Rectal smooth muscle tissue (tissue), 1 donor: ENCODE results near the gene ZBTB5.
"Not testable (repeated sequence)": the region's sequence is repeated elsewhere in the genome, so short reads cannot be mapped to it uniquely, and the experiment has no call there.

Experiments
- H3K27ac ChIP-seq: one replicate; pipeline ENCODE4 v1.7.0; 2013; ENCODE audit warnings: low read depth, low read length, inconsistent platforms
- H3K27me3 ChIP-seq: one replicate; pipeline ENCODE4 v1.7.0; 2013; ENCODE audit warnings: low read length; ENCODE audit not compliant: control insufficient read depth, insufficient read depth
- H3K36me3 ChIP-seq: one replicate; pipeline ENCODE4 v1.7.0; 2013; ENCODE audit warnings: low read length; ENCODE audit not compliant: control insufficient read depth, insufficient read depth
- H3K4me1 ChIP-seq: one replicate; pipeline ENCODE4 v1.7.0; 2013; ENCODE audit warnings: low read length; ENCODE audit not compliant: control insufficient read depth, insufficient read depth
- H3K4me3 ChIP-seq: one replicate; pipeline ENCODE4 v1.7.0; 2013; ENCODE audit warnings: low read length
- H3K9ac ChIP-seq: one replicate; pipeline ENCODE4 v1.7.0; 2013; ENCODE audit warnings: low read length

ZBTB5 gene

GRCh38 chr9:37477987-37478619 lies 12.9 kb upstream of the ZBTB5 start:
- H3K27ac ChIP-seq, H3K27me3 ChIP-seq, H3K4me3 ChIP-seq, H3K36me3 ChIP-seq, H3K9ac ChIP-seq, H3K4me1 ChIP-seq: not testable (repeated sequence)

GRCh38 chr9:37477443-37477842 lies 12.2 kb upstream of the ZBTB5 start:
- H3K9ac ChIP-seq, H3K27me3 ChIP-seq, H3K36me3 ChIP-seq, H3K4me3 ChIP-seq, H3K4me1 ChIP-seq, H3K27ac ChIP-seq: not testable (repeated sequence)

- Histone ChIP-seq H3K4me3 (no peak overlapping the region), H3K27ac (no peak overlapping the region), H3K36me3 (no peaks in the 10 kb centered on the region), H3K9ac (no peak overlapping the region), H3K4me1 (no peaks in the 10 kb centered on the region), H3K27me3 (no peaks in the 10 kb centered on the region)
These were observed 11.7 kb upstream of the ZBTB5 start for GRCh38 chr9:37476930-37477329.

GRCh38 chr9:37474438-37474837 lies 9.2 kb upstream of the ZBTB5 start:
- Histone ChIP-seq H3K9ac (no peak overlapping the region), H3K4me3 (no peak overlapping the region), H3K4me1 (no peaks in the 10 kb centered on the region)

DNA sequence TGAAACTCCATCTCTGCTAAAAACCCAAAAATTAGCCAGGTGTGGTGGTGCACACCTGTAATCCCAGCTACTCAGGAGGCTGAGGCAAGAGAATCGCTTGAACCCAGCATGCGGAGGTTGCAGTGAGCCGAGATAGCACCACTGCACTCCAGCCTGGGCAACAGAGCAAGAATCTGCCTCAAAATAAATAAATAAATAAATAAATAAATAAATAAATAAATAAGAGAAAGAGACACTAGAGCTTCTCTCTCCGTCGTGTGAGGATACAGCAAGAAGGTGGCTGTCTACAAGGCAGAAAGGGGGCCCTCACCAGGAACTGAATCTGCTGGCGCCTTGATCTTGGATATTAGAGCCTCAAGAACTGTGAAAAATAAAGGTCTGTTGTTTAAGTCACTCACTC lies 8.7 kb upstream of the ZBTB5 start:
- not testable (repeated sequence) for H3K4me3 ChIP-seq, H3K27me3 ChIP-seq, H3K4me1 ChIP-seq, H3K27ac ChIP-seq, H3K36me3 ChIP-seq, H3K9ac ChIP-seq

More at GRCh38 chr9:37474438-37474837, 9.2 kb upstream of the ZBTB5 start:
- no peak overlapping the region for H3K27ac ChIP-seq
- H3K36me3 ChIP-seq, result no peaks in the 10 kb centered on the region
- H3K27me3 ChIP-seq, result no peaks in the 10 kb centered on the region

DNA sequence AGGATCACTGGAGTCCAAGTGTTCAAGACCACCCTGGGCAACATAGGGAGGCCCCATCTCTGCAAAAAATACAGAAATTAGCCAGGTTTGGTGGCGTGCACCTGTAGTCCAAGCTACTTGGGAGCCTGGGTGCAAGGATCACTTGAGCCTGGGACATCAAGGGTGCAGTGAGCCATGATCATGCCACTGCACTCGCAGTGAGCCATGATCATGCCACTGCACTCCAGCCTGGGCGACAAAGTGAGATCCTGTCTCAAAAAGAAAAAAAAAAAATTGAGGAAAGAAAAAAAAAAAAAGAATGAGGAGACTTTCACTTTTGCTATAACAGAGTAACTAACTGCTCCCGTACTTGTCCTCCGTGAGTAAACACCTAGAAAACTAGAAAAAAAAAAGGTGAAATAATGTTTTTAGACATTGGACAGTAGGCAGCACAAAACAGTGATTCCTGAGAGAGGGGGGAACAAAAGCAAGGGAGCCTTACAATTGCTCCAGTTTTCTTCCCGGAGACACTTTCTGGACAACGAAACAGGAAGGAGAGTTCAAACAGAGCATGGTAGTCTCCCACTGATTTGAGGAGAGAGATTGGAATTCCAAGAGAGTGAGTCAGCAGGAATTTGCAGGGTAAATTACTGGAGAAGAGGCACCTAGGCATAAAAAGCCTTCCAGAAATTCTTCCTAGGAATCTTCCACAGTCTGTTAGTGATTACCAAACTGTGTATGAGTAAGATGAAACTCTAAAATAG lies 6.9 kb upstream of the ZBTB5 start:
- Histone ChIP-seq H3K27ac (peak overlapping the region; percentile 45), H3K27me3 (no peaks in the 10 kb centered on the region), H3K4me3 (peak overlapping the region; percentile 26), H3K4me1 (no peaks in the 10 kb centered on the region), H3K36me3 (no peaks in the 10 kb centered on the region), H3K9ac (no peak overlapping the region)

- Histone ChIP-seq H3K27ac (no peak overlapping the region), H3K4me1 (peaks cover 7% of the 10 kb centered on the region), H3K9ac (no peak overlapping the region), H3K36me3 (no peaks in the 10 kb centered on the region), H3K27me3 (no peaks in the 10 kb centered on the region), H3K4me3 (no peak overlapping the region)
These were observed 3.4 kb upstream of the ZBTB5 start for GRCh38 chr9:37468620-37469019.

DNA sequence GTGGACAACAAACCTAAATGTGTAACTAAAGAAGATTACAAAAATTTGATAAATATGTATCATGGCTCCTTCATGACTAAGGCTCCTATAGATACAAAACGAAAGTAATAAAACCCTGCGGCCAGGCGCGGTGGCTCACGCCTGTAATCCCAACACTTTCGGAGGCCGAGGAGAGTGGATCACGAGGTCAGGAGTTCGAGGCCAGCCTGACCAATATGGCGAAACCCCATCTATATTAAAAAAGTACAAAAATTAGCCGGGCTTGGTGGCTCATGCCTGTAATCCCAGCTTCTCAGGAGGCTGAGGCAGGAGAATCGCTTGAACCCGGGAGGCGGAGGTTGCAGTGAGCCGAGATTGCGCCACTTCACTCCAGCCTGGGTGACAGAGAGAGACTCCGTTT lies 2.3 kb upstream of the ZBTB5 start:
- not testable (repeated sequence) for H3K27ac ChIP-seq, H3K27me3 ChIP-seq, H3K9ac ChIP-seq, H3K4me3 ChIP-seq, H3K36me3 ChIP-seq
- peaks cover 14% of the 10 kb centered on the region for H3K4me1 ChIP-seq

DNA sequence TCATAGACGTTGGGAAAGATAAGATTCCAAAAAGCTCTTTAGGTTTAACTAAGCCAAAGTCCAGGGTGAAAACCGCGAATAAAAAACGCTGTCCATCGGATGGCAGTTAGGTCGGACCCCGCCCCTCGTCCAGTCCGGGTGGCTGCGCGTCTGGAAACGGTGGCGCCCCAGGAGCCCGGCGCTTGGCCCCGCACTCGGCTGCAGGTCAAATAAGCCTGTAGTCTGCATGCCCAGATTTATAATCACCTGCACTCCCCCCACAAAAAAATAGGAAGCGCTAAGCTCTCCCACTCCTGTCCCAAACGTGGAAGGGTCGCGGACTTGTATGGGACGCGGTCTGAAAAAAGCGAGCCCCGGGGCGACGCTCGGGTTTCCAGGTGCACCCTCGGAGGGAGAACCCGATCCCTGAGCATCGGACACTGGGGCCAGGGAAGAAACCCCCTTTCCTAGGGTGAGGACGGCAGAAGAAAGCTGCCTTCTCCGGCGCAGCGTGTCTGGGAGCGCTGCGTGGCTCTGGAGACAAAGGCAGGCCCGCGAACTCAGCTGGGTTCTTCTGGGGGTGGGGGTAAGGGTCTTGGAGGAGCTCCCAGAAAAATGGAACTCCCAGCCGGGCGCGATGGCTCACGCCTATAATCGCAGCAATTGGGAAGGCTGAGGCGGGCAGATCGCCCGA lies 923 bp upstream of the ZBTB5 start:
- Histone ChIP-seq H3K9ac (peak overlapping the region; percentile 68), H3K4me3 (peak overlapping the region; percentile 88), H3K4me1 (peaks cover 16% of the 10 kb centered on the region), H3K27ac (peak overlapping the region; percentile 89), H3K27me3 (no peaks in the 10 kb centered on the region), H3K36me3 (no peaks in the 10 kb centered on the region)

GRCh38 chr9:37464426-37465248 lies 613 bp downstream of the ZBTB5 start:
- H3K9ac ChIP-seq, result peak overlapping the region; percentile 93
- H3K36me3 ChIP-seq, result no peaks in the 10 kb centered on the region
- H3K27ac ChIP-seq, result peak overlapping the region; percentile 91
- peak overlapping the region; percentile 71 for H3K4me3 ChIP-seq
- no peaks in the 10 kb centered on the region for H3K27me3 ChIP-seq
- peaks cover 16% of the 10 kb centered on the region for H3K4me1 ChIP-seq

- H3K4me1 ChIP-seq, result peaks cover 16% of the 10 kb centered on the region
- peak overlapping the region; percentile 91 for H3K27ac ChIP-seq
- H3K9ac ChIP-seq, result peak overlapping the region; percentile 93
- H3K36me3 ChIP-seq, result no peaks in the 10 kb centered on the region
- H3K27me3 ChIP-seq, result no peaks in the 10 kb centered on the region
- H3K4me3 ChIP-seq, result peak overlapping the region; percentile 71
These were observed 1.2 kb downstream of the ZBTB5 start for GRCh38 chr9:37464006-37464405.

DNA sequence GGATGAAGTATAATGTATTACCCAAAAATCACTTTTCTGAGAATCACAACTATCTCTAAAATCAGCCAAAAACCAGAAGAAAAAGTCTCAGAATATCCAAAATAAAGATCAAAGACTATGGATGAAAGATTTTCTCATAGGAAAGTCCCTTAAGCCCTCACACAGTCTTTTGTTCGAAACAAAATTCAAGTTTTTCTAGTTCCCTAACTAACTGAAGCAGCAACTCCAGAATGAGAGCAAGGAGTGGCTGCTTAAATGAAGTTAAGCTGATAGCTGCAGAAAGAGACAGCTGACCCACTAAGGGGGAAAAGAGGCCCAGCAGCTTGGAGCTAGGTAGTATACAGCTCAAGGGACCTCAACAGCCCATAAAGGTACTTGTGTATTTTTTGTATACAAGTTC lies 8.4 kb downstream of the ZBTB5 start:
- Histone ChIP-seq H3K27me3 (no peaks in the 10 kb centered on the region), H3K4me1 (peaks cover 7% of the 10 kb centered on the region), H3K36me3 (no peaks in the 10 kb centered on the region), H3K9ac (no peak overlapping the region), H3K4me3 (no peak overlapping the region), H3K27ac (no peak overlapping the region)
